ENCODE results near the gene KREMEN1.

KREMEN1 gene

GRCh38 chr22:29207562-29208501, 135.0 kb downstream of the KREMEN1 start:
- no peak for DNase-seq (ENCODE audit: low spot score)

GRCh38 chr22:29208502-29208862, 135.6 kb downstream of the KREMEN1 start:
- DNase-seq (ENCODE audit: low spot score): no peak

GRCh38 chr22:29208879-29209623, 136.2 kb downstream of the KREMEN1 start:
- DNase-seq (ENCODE audit: low spot score): no peak

- DNase-seq (ENCODE audit: low spot score): no peak
Measured at GRCh38 chr22:29209624-29209929, 136.7 kb downstream of the KREMEN1 start.

GRCh38 chr22:29211066-29211465, 138.2 kb downstream of the KREMEN1 start:
- no peak for DNase-seq (ENCODE audit: low spot score)

- no peak for DNase-seq (ENCODE audit: low spot score)
Measured at GRCh38 chr22:29211466-29211865, 138.6 kb downstream of the KREMEN1 start.

GRCh38 chr22:29212743-29213142, 139.9 kb downstream of the KREMEN1 start:
- no peak for DNase-seq (ENCODE audit: low spot score)

GRCh38 chr22:29213493-29213892, 140.7 kb downstream of the KREMEN1 start:
- no peak for DNase-seq (ENCODE audit: low spot score)

GRCh38 chr22:29214232-29214631, 141.4 kb downstream of the KREMEN1 start:
- DNase-seq (ENCODE audit: low spot score): no peak

GRCh38 chr22:29215012-29215860, 142.4 kb downstream of the KREMEN1 start:
- no peak for DNase-seq (ENCODE audit: low spot score)

GRCh38 chr22:29216011-29216872, 143.4 kb downstream of the KREMEN1 start:
- DNase-seq (ENCODE audit: low spot score): no peak

- no peak for DNase-seq (ENCODE audit: low spot score)
Measured at GRCh38 chr22:29216873-29217666, 144.2 kb downstream of the KREMEN1 start.

Data from COLO829 (cell line).